ENCODE measurements around the gene MRPS18B. TPM values are rescaled to one million over a fixed set of nuclear protein-coding genes. Genes with fewer than 3 reads are reported as not detected.

Gene MRPS18B
- total and polyA plus RNA-seq, 4 experiments from 2014 or later: 44.4 to 126 (median 79.0) TPM

DNA sequence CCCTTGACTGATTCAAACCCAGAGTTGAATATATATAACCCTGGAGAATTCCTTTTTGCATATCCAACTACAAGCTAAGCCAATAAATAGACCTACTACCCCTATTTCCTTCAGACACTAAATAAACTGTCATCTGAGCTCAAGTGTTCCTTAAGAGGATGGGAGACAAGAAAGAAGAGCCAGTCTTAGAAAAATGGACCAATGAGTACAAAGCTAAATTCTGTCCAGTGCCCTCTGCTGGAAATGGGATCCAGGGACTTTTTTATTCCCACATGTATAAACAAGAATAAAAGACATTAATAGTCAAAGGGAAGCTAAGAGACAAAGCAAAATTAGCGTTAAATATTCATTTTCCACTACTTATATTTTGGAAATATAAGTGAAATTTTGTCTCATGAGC, 5.4 kb upstream of the MRPS18B start:
- H3K4me3 Mint-ChIP-seq: peak overlapping the region in 2 of 8 donors; percentile 2 to 17
- ChIA-PET POLR2A (ENCODE audit: partially characterized antibody) (interaction anchor here (0.6 to 5.0 kb wide), 21 partner anchors 14 to 161 kb away, joined by 3 to 132 read pairs (median 8); partner anchors contain the start of genes ABCF1, ATAT1, C6orf136 and DHX16), CTCF (ENCODE audit: partially characterized antibody) (interaction anchor here (0.8 to 4.8 kb wide), 9 partner anchors 7 to 210 kb away, joined by 3 to 34 read pairs (median 22); no protein-coding TSS in a partner anchor)
- H3K4me1 ChIP-seq (ENCODE audit: insufficient read depth, low read length): peaks cover 67% of the 10 kb centered on the region
- H3K4me3 ChIP-seq (ENCODE audit: low read length in 2 of 2): no peak overlapping the region
- H3K27ac ChIP-seq (ENCODE audit: low read depth, low read length): peak overlapping the region; percentile 32
- peaks cover 0 to 1% of the 10 kb centered on the region in 2 donors for H3K27me3 Mint-ChIP-seq
- H3K36me3 ChIP-seq (ENCODE audit: insufficient read depth, low read length): peaks cover 37% of the 10 kb centered on the region
- H3K9me3 ChIP-seq (ENCODE audit: control insufficient read depth in 1 of 2, low read length in 2 of 2): no peaks in the 10 kb centered on the region
- intact Hi-C loops (cut with micrococcal nuclease): no loop called here
- H3K9me3 Mint-ChIP-seq: peaks cover 0 to 16% (median 1%) of the 10 kb centered on the region in 8 donors
- no peaks in the 10 kb centered on the region for H3K27me3 ChIP-seq (ENCODE audit: insufficient read depth, low read length)
- H3K36me3 Mint-ChIP-seq: peaks cover 45 to 58% of the 10 kb centered on the region in 2 donors
- no peak for DNase-seq
- peak overlapping the region; percentile 77 to 100 (median 85) for H3K27ac Mint-ChIP-seq
- peaks cover 47 to 82% (median 59%) of the 10 kb centered on the region in 4 donors for H3K4me1 Mint-ChIP-seq

DNA sequence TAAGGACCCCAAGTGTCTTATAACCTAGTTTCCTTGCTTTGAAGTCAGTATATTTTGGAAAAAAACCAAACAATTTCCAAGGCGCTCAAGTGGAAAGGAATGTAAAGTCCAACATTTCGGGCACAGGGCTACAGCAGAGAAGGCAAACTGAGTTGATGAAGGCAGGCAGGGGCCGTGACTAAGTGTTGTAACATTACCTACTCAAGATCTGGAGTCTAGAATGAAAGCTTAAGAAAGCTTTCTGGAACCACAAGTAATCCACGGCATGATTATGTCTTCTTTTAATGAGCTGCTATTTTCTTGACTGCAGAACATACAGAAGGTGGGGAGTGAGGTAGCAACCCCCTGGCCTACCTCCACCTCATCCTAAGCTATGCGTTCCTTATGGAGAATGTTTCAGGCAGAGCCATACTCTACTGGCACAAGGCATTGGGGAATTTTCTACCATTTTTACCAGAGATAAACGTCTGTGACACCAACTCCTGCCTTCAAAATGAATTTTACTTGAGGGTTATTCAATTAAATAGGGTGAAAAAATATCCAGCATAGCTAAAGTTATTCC, 4.9 kb upstream of the MRPS18B start:
- Histone ChIP-seq H3K27me3 (ENCODE audit: insufficient read depth, low read length) (no peaks in the 10 kb centered on the region), H3K36me3 (ENCODE audit: insufficient read depth, low read length) (peaks cover 31% of the 10 kb centered on the region), H3K4me1 (ENCODE audit: insufficient read depth, low read length) (peaks cover 63% of the 10 kb centered on the region), H3K4me3 (ENCODE audit: low read length in 2 of 2) (no peak overlapping the region), H3K9me3 (ENCODE audit: control insufficient read depth in 1 of 2, low read length in 2 of 2) (no peaks in the 10 kb centered on the region), H3K27ac (ENCODE audit: low read depth, low read length) (peak overlapping the region; percentile 94)
- H3K36me3 Mint-ChIP-seq: peaks cover 40 to 57% of the 10 kb centered on the region in 2 donors
- H3K27ac Mint-ChIP-seq: peak overlapping the region; percentile 69 to 100 (median 86)
- H3K4me3 Mint-ChIP-seq: peak overlapping the region in 3 of 8 donors; percentile 6 to 100 (median 8)
- intact Hi-C loops (cut with micrococcal nuclease): no loop called here
- POLR2A ChIA-PET (ENCODE audit: partially characterized antibody): interaction anchor here (0.6 to 5.0 kb wide), 35 partner anchors 8 to 162 kb away, joined by 3 to 132 read pairs (median 5); partner anchors contain the start of genes ABCF1, ATAT1, C6orf136 and DHX16
- no peak for DNase-seq
- H3K4me1 Mint-ChIP-seq: peaks cover 44 to 82% (median 55%) of the 10 kb centered on the region in 4 donors
- peaks cover 0 to 19% (median 2%) of the 10 kb centered on the region in 8 donors for H3K9me3 Mint-ChIP-seq
- CTCF ChIA-PET (ENCODE audit: partially characterized antibody): interaction anchor here (0.6 to 4.8 kb wide), 17 partner anchors 8 to 1005 kb away, joined by 3 to 34 read pairs (median 4); partner anchors contain the start of genes DHX16 and MDC1
- H3K27me3 Mint-ChIP-seq: peaks cover 0 to 1% of the 10 kb centered on the region in 2 donors

DNA sequence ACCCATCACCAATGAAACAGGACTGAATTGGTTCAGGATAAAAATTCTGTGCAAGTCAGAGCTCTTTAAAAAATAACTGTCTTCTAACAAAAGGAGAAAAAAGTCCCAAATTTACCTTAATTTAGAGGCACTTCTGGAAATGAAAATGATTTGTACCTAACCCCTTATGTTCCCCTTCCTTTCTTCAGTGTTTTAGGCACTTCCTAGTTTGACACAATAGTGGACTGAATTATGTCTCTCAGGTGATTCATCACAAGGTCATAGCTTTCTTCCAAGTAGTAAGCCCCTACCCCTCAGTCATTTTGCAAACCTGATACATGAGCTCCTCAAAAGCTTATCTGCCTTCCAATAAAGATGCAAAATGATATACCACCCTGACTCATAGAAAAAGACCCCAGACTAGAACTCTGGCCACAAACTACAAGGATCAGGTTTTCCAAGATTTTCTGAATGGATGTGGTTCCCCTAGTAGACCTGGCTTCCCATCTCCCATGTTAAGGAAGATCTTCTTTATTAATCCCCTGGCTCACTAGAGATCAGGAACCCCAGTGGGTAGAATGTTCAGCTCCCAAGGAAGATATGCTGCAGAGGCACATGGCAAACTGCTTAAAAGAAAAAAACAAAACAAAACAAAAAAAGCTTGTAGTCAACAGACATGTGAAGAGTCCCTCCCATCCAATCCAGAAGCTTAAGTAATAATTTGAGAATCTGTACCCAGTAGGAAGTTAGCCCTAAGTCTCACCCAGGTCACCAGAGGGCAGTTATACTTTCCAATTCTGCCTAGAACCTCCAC, 4.2 kb upstream of the MRPS18B start:
- no peak for DNase-seq
- H3K4me3 ChIP-seq (ENCODE audit: low read length in 2 of 2): no peak overlapping the region
- H3K27ac Mint-ChIP-seq: peak overlapping the region; percentile 86 to 100 (median 100)
- intact Hi-C loops (cut with micrococcal nuclease): no loop called here
- H3K9me3 ChIP-seq (ENCODE audit: control insufficient read depth in 1 of 2, low read length in 2 of 2): no peaks in the 10 kb centered on the region
- peaks cover 26% of the 10 kb centered on the region for H3K36me3 ChIP-seq (ENCODE audit: insufficient read depth, low read length)
- peaks cover 0 to 19% (median 2%) of the 10 kb centered on the region in 8 donors for H3K9me3 Mint-ChIP-seq
- H3K4me1 ChIP-seq (ENCODE audit: insufficient read depth, low read length): peaks cover 66% of the 10 kb centered on the region
- peaks cover 40 to 56% of the 10 kb centered on the region in 2 donors for H3K36me3 Mint-ChIP-seq
- H3K4me1 Mint-ChIP-seq: peaks cover 46 to 85% (median 58%) of the 10 kb centered on the region in 4 donors
- H3K4me3 Mint-ChIP-seq: peak overlapping the region in 7 of 8 donors; percentile 32 to 100 (median 99)
- no peaks in the 10 kb centered on the region for H3K27me3 ChIP-seq (ENCODE audit: insufficient read depth, low read length)
- ChIA-PET CTCF (ENCODE audit: partially characterized antibody) (interaction anchor here (0.6 to 4.8 kb wide), 17 partner anchors 9 to 1004 kb away, joined by 3 to 34 read pairs (median 4); partner anchors contain the start of genes DHX16 and MDC1), POLR2A (ENCODE audit: partially characterized antibody) (interaction anchor here (0.6 to 5.0 kb wide), 39 partner anchors 9 to 301 kb away, joined by 3 to 132 read pairs (median 5); partner anchors contain the start of genes ABCF1, ATAT1, C6orf136 and DHX16)
- peaks cover 0 to 1% of the 10 kb centered on the region in 2 donors for H3K27me3 Mint-ChIP-seq
- H3K27ac ChIP-seq (ENCODE audit: low read depth, low read length): peak overlapping the region; percentile 94

DNA sequence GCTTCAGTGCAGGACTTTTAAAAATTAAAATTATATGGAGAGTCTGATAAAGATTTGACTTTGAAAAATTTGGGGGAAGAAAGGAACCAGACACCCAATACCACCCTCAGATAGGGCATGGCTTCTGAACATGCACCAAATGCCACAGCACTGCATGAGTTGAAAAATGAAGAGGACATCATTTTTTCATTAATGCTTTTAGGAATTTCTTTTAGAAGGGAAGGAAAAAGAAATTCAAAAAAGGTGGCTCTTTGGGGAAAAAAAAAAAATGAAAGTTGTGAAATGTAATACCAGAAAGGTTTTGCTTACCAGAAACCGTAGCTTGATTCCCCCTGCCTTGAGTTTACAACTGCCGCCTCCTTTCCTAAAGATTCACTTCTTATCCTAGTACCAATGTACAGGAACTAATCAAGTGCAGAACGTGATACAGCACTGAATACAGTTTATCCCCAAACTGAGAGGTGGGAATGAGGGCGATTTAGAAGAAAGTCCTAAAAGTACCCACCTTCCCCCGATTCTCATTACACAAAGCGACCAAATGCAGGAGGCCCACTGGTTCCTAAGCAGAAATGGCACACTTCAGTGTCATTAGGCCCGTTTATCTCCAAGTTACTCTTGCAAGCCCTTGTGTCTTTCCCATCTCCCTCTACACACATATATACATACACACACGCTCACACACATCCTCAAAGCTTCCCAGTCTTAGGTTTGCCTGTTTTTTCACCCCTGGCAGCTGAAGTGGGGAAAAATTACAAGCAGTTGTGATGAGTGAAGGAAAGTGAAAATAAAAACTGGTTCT, 3.4 kb upstream of the MRPS18B start:
- H3K4me3 Mint-ChIP-seq: peak overlapping the region; percentile 97 to 100 (median 100)
- H3K4me1 Mint-ChIP-seq: peaks cover 42 to 85% (median 58%) of the 10 kb centered on the region in 4 donors
- H3K36me3 Mint-ChIP-seq: peaks cover 35 to 51% of the 10 kb centered on the region in 2 donors
- H3K27ac Mint-ChIP-seq: peak overlapping the region; percentile 100
- Histone ChIP-seq H3K4me1 (ENCODE audit: insufficient read depth, low read length) (peaks cover 66% of the 10 kb centered on the region), H3K9me3 (ENCODE audit: control insufficient read depth in 1 of 2, low read length in 2 of 2) (no peaks in the 10 kb centered on the region), H3K36me3 (ENCODE audit: insufficient read depth, low read length) (peaks cover 18% of the 10 kb centered on the region), H3K4me3 (ENCODE audit: low read length in 2 of 2) (peak overlapping the region; percentile 26 to 94), H3K27me3 (ENCODE audit: insufficient read depth, low read length) (no peaks in the 10 kb centered on the region), H3K27ac (ENCODE audit: low read depth, low read length) (peak overlapping the region; percentile 94)
- peaks cover 0 to 19% (median 2%) of the 10 kb centered on the region in 8 donors for H3K9me3 Mint-ChIP-seq
- DNase-seq: no peak
- peaks cover 0 to 1% of the 10 kb centered on the region in 2 donors for H3K27me3 Mint-ChIP-seq
- POLR2A ChIA-PET (ENCODE audit: partially characterized antibody): interaction anchor here (0.6 to 5.0 kb wide), 56 partner anchors 9 to 968 kb away, joined by 3 to 132 read pairs (median 7); partner anchors contain the start of genes ABCF1, ATAT1, C6orf136 and DDX39B
- CTCF ChIA-PET (ENCODE audit: partially characterized antibody): interaction anchor here (1.0 to 4.8 kb wide), 18 partner anchors 9 to 161 kb away, joined by 3 to 34 read pairs (median 5); partner anchors contain the start of genes ABCF1, DHX16 and MDC1
- intact Hi-C loops (cut with micrococcal nuclease): no loop called here

DNA sequence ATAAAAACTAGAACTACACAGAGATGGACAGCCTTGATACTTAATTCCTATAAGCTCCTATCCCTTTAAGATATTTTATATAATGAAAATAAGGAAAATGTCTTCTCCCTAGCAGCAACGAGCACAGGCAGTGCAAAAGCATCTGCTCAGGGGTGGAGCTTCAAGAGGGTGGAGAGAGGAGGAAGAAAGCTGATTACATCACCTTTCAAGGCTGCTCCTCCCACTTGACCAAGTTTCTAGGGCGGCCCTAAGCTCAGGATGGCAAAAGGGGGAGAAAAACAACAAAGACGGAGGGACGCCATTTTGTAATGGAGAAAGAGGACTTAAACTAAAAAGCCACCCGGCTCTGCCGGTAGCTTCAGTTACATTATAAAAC, 2.8 kb upstream of the MRPS18B start:
- Mint-ChIP-seq H3K9me3 (peaks cover 0 to 19% (median 2%) of the 10 kb centered on the region in 8 donors), H3K4me3 (peak overlapping the region; percentile 97 to 100 (median 100)), H3K36me3 (peaks cover 35 to 50% of the 10 kb centered on the region in 2 donors), H3K4me1 (peaks cover 36 to 83% (median 55%) of the 10 kb centered on the region in 4 donors), H3K27ac (peak overlapping the region; percentile 100), H3K27me3 (peaks cover 0 to 1% of the 10 kb centered on the region in 2 donors)
- CTCF ChIA-PET (ENCODE audit: partially characterized antibody): interaction anchor here (1.0 to 4.8 kb wide), 14 partner anchors 9 to 161 kb away, joined by 3 to 34 read pairs (median 6); partner anchors contain the start of gene ABCF1
- Histone ChIP-seq H3K9me3 (ENCODE audit: control insufficient read depth in 1 of 2, low read length in 2 of 2) (no peaks in the 10 kb centered on the region), H3K4me3 (ENCODE audit: low read length in 2 of 2) (peak overlapping the region; percentile 91 to 94), H3K27me3 (ENCODE audit: insufficient read depth, low read length) (no peaks in the 10 kb centered on the region), H3K4me1 (ENCODE audit: insufficient read depth, low read length) (peaks cover 65% of the 10 kb centered on the region), H3K36me3 (ENCODE audit: insufficient read depth, low read length) (peaks cover 20% of the 10 kb centered on the region), H3K27ac (ENCODE audit: low read depth, low read length) (peak overlapping the region; percentile 94)
- DNase-seq: peak; percentile 89 to 96 (median 94)
- POLR2A ChIA-PET (ENCODE audit: partially characterized antibody): interaction anchor here (0.6 to 5.0 kb wide), 50 partner anchors 10 to 967 kb away, joined by 3 to 132 read pairs (median 8); partner anchors contain the start of genes ABCF1, ATAT1, C6orf136 and DDX39B
- intact Hi-C loops (cut with micrococcal nuclease): loop anchor here (5.0 kb wide), 1 partner anchor 548 kb away; the partner anchor contains the start of gene PPP1R11

All from CD4-positive, alpha-beta memory T cell (primary cell).